H9 (cell line): Measurements from ENCODE around the gene FHIT. TPM values are rescaled to one million over a fixed set of nuclear protein-coding genes. Genes with fewer than 3 reads are reported as not detected.

Source experiments
- DNase-seq: peaks from one replicate; pipeline ENCODE4 v3.0.0-alpha.2; 2017
- H2AFZ ChIP-seq: one replicate; pipeline ENCODE4 v1.6.1; 2013; ENCODE audit warnings: mild to moderate bottlenecking, low read length, control low read depth, moderate library complexity
- H2AK5ac ChIP-seq: 2 replicates; pipeline ENCODE4 v1.6.1; 2013; ENCODE audit warnings: low read length, control low read depth, mixed read lengths; ENCODE audit not compliant: insufficient read length
- H2BK120ac ChIP-seq: one replicate; pipeline ENCODE4 v1.6.1; 2013; ENCODE audit warnings: low read depth, mild to moderate bottlenecking, low read length, control low read depth, inconsistent platforms; ENCODE audit not compliant: poor library complexity, severe bottlenecking
- H2BK12ac ChIP-seq: 2 replicates; pipeline ENCODE4 v1.6.1; 2013; ENCODE audit warnings: low read length, control low read depth, mixed read lengths, low read depth; ENCODE audit not compliant: insufficient read length
- H2BK15ac ChIP-seq: 2 replicates; pipeline ENCODE4 v1.6.1; 2013; ENCODE audit warnings: low read depth, low read length, control low read depth
- H2BK20ac ChIP-seq: one replicate; pipeline ENCODE4 v1.6.1; 2013; ENCODE audit warnings: low read depth, mild to moderate bottlenecking, low read length, control low read depth, inconsistent platforms; ENCODE audit not compliant: poor library complexity, severe bottlenecking
- H2BK5ac ChIP-seq: 2 replicates; pipeline ENCODE4 v1.6.1; 2013; ENCODE audit warnings: low read length, control low read depth, mixed read lengths; ENCODE audit not compliant: insufficient read length
- H3K14ac ChIP-seq: 2 replicates; pipeline ENCODE4 v1.6.1; 2013; ENCODE audit warnings: low read length, control low read depth; ENCODE audit not compliant: insufficient read depth
- H3K18ac ChIP-seq: 2 replicates; pipeline ENCODE4 v1.6.1; 2013; ENCODE audit warnings: low read depth, mild to moderate bottlenecking, mixed read lengths, low read length, control low read depth; ENCODE audit not compliant: insufficient read length
- H3K23ac ChIP-seq: 2 replicates; pipeline ENCODE4 v1.6.1; 2013; ENCODE audit warnings: low read length, control low read depth, mixed read lengths, low read depth; ENCODE audit not compliant: insufficient read length
- H3K23me2 ChIP-seq: 2 replicates; pipeline ENCODE4 v1.6.1; 2013; ENCODE audit warnings: low read depth, mild to moderate bottlenecking, mixed read lengths, low read length, control low read depth; ENCODE audit not compliant: insufficient read length, poor library complexity, severe bottlenecking
- H3K27ac ChIP-seq: 2 replicates; pipeline ENCODE4 v1.5.1; 2013; ENCODE audit warnings: low read length, control low read depth, mixed read lengths, low read depth; ENCODE audit not compliant: insufficient read length
- H3K27me3 ChIP-seq: 2 replicates; pipeline ENCODE4 v1.6.1; 2013; ENCODE audit warnings: low read length, control low read depth, inconsistent platforms; ENCODE audit not compliant: insufficient read depth
- H3K4ac ChIP-seq: 2 replicates; pipeline ENCODE4 v1.6.1; 2013; ENCODE audit warnings: low read depth, mild to moderate bottlenecking, control low read depth, inconsistent platforms, low read length, moderate library complexity
- H3K4me1 ChIP-seq: 2 replicates; pipeline ENCODE4 v1.6.1; 2013; ENCODE audit warnings: low read length, control low read depth, inconsistent platforms; ENCODE audit not compliant: insufficient read depth
- H3K4me2 ChIP-seq: 2 replicates; pipeline ENCODE4 v1.6.1; 2013; ENCODE audit warnings: low read length, control low read depth, mixed read lengths; ENCODE audit not compliant: insufficient read length, insufficient read depth
- H3K56ac ChIP-seq: 2 replicates; pipeline ENCODE4 v1.6.1; 2013; ENCODE audit warnings: low read depth, mild to moderate bottlenecking, mixed read lengths, low read length, control low read depth; ENCODE audit not compliant: insufficient read length
- H3K79me1 ChIP-seq: 2 replicates; pipeline ENCODE4 v1.6.1; 2013; ENCODE audit warnings: low read depth, mild to moderate bottlenecking, moderate library complexity, low read length, control low read depth, inconsistent platforms; ENCODE audit not compliant: insufficient read depth, poor library complexity, severe bottlenecking
- H3K79me2 ChIP-seq: 2 replicates; pipeline ENCODE4 v1.6.1; 2013; ENCODE audit warnings: low read length, control low read depth, inconsistent platforms; ENCODE audit not compliant: insufficient read depth
- H3K9ac ChIP-seq: 2 replicates; pipeline ENCODE4 v1.6.1; 2013; ENCODE audit warnings: low read length, control low read depth, mixed read lengths; ENCODE audit not compliant: insufficient read length; ENCODE audit errors: extremely low read depth
- H3K9me3 ChIP-seq: one replicate; pipeline ENCODE4 v1.6.1; 2013; ENCODE audit warnings: low read depth, low read length, inconsistent platforms; ENCODE audit not compliant: control insufficient read depth
- H3T11ph ChIP-seq: one replicate; pipeline ENCODE4 v1.6.1; 2013; ENCODE audit warnings: mild to moderate bottlenecking, low read length, control low read depth, inconsistent platforms
- H4K20me1 ChIP-seq: one replicate; pipeline ENCODE4 v1.6.1; 2013; ENCODE audit not compliant: control insufficient read depth, insufficient read length, insufficient read depth
- H4K5ac ChIP-seq: 2 replicates; pipeline ENCODE4 v1.6.1; 2013; ENCODE audit warnings: low read depth, mild to moderate bottlenecking, mixed read lengths, low read length, control low read depth; ENCODE audit not compliant: insufficient read length
- H4K8ac ChIP-seq: replicated peaks from 2 replicates; pipeline ENCODE4 v1.6.1; 2013; ENCODE audit warnings: low read length, control low read depth, mixed read lengths, low read depth; ENCODE audit not compliant: insufficient read length
- H4K91ac ChIP-seq: 2 replicates; pipeline ENCODE4 v1.6.1; 2013; ENCODE audit warnings: low read depth, mild to moderate bottlenecking, moderate library complexity, mixed read lengths, low read length, control low read depth; ENCODE audit not compliant: insufficient read length
- H3K27ac Mint-ChIP-seq, 3 experiments: 2 replicates in 2 of 3; 3 replicates in 1 of 3; pipeline ENCODE4 v1.8.0; 2020 to 2021; ENCODE audit warnings: mixed read lengths in 3 of 3, mild to moderate bottlenecking in 1 of 3, moderate library complexity in 1 of 3
- H3K27me3 Mint-ChIP-seq: 2 replicates; pipeline ENCODE4 v1.8.0; 2021; ENCODE audit warnings: low read depth, mild to moderate bottlenecking, moderate library complexity, mixed read lengths
- H3K36me3 Mint-ChIP-seq, 3 experiments: 2 replicates in 2 of 3; 3 replicates in 1 of 3; pipeline ENCODE4 v1.8.0; 2020 to 2021; ENCODE audit warnings: low read depth in 3 of 3, mixed read lengths in 3 of 3; ENCODE audit not compliant: insufficient read depth in 1 of 3
- H3K4me1 Mint-ChIP-seq, 2 experiments: 2 replicates each; pipeline ENCODE4 v1.8.0; 2020; ENCODE audit warnings: mixed read lengths in 2 of 2
- H3K4me3 Mint-ChIP-seq, 2 experiments: 2 replicates in 1 of 2; 3 replicates in 1 of 2; pipeline ENCODE4 v1.8.0; 2020 to 2021; ENCODE audit warnings: mild to moderate bottlenecking in 2 of 2, mixed read lengths in 2 of 2, moderate library complexity in 1 of 2
- H3K9me3 Mint-ChIP-seq, 2 experiments: 2 replicates in 1 of 2; 3 replicates in 1 of 2; pipeline ENCODE4 v1.8.0; 2020; ENCODE audit warnings: mild to moderate bottlenecking in 2 of 2, mixed read lengths in 2 of 2, moderate library complexity in 1 of 2
- WGBS: extraction: QIAGEN DNeasy Blood & Tissue Kit; methylation state at CpG from one replicate; pipeline ENCODE4 v1.1.7; 2013; ENCODE audit warnings: missing lambda C conversion rate, low lambda C conversion rate, mixed read lengths; ENCODE audit not compliant: insufficient read length; ENCODE audit errors: extremely low coverage; 5-methylcytosine and 5-hydroxymethylcytosine counted together
- total RNA-seq: library from RNA; stranded (reverse); gene quantifications from 2 replicates; pipeline ENCODE4 v1.2.1, GENCODE V29; 2021
- TF ChIP-seq, protein P1 (sequence below): fragments of 200-600 bp; sonication (generic); conservative IDR thresholded peaks from 3 replicates; pipeline ENCODE4 v1.8.0; 2021; ENCODE audit warnings: antibody characterized with exemption, mild to moderate bottlenecking

FHIT gene
- total RNA-seq, 1 experiment from 2014 or later: 3.0 TPM

DNA sequence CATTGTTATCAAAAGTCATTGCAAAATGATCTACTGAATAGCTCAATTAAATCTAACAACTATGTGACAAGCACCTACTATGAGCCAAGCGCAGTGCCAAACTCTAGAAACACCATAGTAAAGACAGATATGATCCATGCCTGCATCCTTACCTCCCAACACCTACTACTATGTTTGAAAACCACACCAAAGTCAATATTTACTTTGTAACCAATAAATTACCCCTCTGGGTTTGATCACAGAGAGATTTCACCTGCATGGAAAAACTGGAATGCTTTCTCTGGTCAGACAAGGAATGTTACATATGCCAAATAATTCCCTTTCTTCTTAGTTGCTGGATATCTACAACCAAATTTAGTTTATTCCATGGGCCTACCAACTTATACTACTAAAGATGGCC lies 422.2 kb downstream of the FHIT start:
- Histone ChIP-seq H3K14ac (no peak overlapping the region), H2BK20ac (no peak overlapping the region), H3K23me2 (no peaks in the 10 kb centered on the region), H3K18ac (no peak overlapping the region), H3K79me2 (no peaks in the 10 kb centered on the region), H3K4me2 (no peak overlapping the region), H2BK120ac (no peak overlapping the region), H3T11ph (no peak overlapping the region), H2BK12ac (no peak overlapping the region), H3K9ac (no peak overlapping the region), H4K8ac (no peak overlapping the region), H2BK15ac (no peak overlapping the region), H3K79me1 (no peaks in the 10 kb centered on the region), H3K27ac (no peak overlapping the region), H3K23ac (no peak overlapping the region), H3K4ac (no peak overlapping the region), H4K5ac (no peak overlapping the region), H4K91ac (no peak overlapping the region), H4K20me1 (no peaks in the 10 kb centered on the region), H3K9me3 (peaks cover 1% of the 10 kb centered on the region), H3K27me3 (no peaks in the 10 kb centered on the region), H3K4me1 (peaks cover 4% of the 10 kb centered on the region; the same call in 1 of the 2 replicates), H2AFZ (no peak overlapping the region), H2AK5ac (no peak overlapping the region), H2BK5ac (no peak overlapping the region), H3K56ac (no peak overlapping the region)
- Mint-ChIP-seq H3K9me3 (peaks cover 8 to 12% of the 10 kb centered on the region in 2 experiments), H3K4me1 (peaks cover 17 to 21% of the 10 kb centered on the region in 2 experiments), H3K27me3 (no peaks in the 10 kb centered on the region), H3K36me3 (peaks cover 2 to 13% (median 7%) of the 10 kb centered on the region in 3 experiments; a peak in 5 of 7 replicates), H3K4me3 (no peak overlapping the region), H3K27ac (no peak overlapping the region)
- WGBS: no CpG with 5 or more reads among the region's 1 CpG
- DNase-seq: no peak
- TF ChIP-seq, protein P1, sequence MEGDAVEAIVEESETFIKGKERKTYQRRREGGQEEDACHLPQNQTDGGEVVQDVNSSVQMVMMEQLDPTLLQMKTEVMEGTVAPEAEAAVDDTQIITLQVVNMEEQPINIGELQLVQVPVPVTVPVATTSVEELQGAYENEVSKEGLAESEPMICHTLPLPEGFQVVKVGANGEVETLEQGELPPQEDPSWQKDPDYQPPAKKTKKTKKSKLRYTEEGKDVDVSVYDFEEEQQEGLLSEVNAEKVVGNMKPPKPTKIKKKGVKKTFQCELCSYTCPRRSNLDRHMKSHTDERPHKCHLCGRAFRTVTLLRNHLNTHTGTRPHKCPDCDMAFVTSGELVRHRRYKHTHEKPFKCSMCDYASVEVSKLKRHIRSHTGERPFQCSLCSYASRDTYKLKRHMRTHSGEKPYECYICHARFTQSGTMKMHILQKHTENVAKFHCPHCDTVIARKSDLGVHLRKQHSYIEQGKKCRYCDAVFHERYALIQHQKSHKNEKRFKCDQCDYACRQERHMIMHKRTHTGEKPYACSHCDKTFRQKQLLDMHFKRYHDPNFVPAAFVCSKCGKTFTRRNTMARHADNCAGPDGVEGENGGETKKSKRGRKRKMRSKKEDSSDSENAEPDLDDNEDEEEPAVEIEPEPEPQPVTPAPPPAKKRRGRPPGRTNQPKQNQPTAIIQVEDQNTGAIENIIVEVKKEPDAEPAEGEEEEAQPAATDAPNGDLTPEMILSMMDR: no peak
